GM12872 (cell line): ENCODE results near the gene ENOPH1.

Experiments used
- TF ChIP-seq, protein P1 (sequence below): IDR thresholded peaks from 3 replicates; pipeline ENCODE4 v1.5.1; 2011; ENCODE audit warnings: low read depth, mild to moderate bottlenecking, low read length, moderate library complexity; ENCODE audit not compliant: insufficient read depth

The ENOPH1 gene

DNA sequence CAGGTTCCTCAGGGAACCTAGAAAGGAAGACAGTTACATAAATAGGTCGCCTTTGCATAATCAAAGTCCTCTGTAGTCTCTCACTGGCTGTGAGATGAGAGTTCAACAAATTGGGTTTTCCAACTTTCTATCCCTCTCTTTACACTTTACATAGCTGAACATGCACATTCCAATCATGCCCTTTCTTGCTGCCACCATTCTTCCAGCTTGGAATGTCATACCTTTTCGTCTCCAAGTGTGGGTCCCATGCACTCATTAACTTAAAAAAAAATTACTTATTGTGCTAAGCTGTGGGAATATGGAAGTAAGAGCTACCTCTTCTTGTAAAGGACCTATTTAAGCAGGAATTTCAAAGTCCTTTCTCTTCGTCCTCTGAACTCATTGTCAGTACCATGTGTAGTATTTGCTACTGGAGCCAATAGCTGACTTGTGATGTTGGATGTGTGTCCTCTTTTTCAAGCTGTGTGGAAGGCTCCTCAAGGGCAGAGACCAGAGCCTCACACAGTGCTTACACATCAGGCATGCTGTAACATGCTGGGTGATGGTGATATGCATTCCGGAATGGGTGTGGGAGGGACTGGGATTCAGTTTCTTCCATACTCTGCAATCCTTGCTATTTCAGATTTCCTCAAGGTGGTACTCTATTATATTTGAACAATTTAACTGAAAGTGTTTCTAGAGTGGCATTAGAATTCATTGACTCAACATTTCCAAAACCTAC is 7.1 kb downstream of the ENOPH1 start:
- TF ChIP-seq, protein P1, sequence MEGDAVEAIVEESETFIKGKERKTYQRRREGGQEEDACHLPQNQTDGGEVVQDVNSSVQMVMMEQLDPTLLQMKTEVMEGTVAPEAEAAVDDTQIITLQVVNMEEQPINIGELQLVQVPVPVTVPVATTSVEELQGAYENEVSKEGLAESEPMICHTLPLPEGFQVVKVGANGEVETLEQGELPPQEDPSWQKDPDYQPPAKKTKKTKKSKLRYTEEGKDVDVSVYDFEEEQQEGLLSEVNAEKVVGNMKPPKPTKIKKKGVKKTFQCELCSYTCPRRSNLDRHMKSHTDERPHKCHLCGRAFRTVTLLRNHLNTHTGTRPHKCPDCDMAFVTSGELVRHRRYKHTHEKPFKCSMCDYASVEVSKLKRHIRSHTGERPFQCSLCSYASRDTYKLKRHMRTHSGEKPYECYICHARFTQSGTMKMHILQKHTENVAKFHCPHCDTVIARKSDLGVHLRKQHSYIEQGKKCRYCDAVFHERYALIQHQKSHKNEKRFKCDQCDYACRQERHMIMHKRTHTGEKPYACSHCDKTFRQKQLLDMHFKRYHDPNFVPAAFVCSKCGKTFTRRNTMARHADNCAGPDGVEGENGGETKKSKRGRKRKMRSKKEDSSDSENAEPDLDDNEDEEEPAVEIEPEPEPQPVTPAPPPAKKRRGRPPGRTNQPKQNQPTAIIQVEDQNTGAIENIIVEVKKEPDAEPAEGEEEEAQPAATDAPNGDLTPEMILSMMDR: no peak

DNA sequence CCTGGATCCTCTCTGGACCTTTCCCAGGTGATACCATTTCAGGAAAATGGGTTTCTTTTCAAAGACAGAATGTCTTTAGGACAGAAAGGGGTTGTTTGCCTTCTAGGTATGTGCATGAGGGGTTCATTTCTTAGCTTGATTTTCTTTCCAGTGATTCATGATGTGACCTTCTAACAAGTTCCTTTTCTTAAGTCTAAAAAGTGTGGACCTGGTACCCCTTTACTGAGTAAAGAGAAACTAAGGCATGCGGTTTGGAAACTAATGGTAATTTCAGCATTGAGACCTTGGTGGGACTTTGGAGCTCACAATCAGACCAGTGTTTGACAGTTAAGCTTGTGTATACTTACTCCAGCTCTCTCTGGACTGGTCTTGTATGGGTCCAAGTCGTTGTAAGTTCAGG is 8.7 kb downstream of the ENOPH1 start:
- TF ChIP-seq, protein P1: no peak

DNA sequence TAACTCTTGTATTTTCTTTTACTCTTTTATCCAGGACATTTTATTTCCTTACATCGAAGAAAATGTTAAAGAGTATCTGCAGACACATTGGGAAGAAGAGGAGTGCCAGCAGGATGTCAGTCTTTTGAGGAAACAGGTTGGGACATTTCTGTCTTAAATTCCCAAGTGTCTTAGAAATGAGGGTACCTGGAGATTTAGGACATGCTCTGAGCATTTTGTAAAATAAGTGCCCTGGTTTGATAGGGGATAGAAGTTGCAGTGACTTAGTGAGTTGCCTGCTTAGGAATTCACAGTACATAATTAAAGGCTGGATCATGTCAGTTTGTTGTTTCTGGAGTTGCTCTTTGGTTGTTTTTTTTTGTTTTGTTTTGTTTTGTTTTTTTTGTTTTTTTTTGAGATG is 17.5 kb downstream of the ENOPH1 start:
- TF ChIP-seq, protein P1: no peak

DNA sequence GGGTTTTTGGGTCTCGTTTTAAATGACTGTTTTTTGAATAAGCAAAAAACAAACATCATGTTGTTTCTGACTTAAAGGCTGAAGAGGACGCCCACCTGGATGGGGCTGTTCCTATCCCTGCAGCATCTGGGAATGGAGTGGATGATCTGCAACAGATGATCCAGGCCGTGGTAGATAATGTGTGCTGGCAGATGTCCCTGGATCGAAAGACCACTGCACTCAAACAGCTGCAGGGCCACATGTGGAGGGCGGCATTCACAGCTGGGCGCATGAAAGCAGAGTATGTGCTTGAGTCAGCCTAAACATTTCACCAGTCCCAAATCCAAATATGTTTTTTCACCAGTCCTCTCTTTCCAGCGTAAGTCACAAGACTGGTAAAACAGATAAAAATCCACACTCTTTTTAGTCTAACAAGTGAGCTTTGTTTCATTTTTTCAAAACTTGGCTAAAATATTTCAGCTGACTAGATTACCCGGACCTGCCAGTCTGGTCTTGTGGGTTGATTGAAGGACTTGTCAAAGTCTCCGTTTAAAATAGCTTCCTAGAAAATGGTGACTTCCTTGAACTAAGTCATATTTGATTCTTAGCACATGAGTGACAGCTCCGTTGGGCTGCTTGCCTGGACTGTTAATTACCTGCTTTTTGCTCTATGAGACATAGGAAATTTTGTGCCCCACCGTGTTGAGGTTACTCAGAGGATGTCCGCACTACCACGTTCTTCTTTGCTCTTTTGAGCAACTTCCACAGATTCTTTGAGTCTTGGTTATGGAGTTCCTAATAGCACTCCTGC is 20.8 kb downstream of the ENOPH1 start:
- TF ChIP-seq, protein P1: no peak

DNA sequence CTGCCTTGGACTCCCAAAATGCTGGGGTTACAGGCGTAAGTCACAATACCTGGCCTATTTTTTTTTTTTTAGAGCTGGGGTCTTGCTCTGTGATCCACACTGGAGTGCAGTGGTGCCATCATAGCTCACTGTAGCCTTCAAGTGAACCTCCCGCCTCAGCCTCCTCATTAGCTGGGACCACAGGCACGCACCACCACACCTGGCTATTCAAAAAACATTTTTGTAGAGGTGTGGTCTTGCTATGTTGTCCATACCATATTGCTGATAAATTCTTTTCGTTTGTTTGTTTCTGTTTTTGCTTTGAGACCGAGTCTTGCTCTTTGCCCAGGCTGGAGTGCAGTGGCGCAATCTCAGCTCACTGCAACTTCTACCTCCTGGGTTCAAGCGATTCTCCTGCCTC is 21.6 kb downstream of the ENOPH1 start:
- TF ChIP-seq, protein P1: no peak

DNA sequence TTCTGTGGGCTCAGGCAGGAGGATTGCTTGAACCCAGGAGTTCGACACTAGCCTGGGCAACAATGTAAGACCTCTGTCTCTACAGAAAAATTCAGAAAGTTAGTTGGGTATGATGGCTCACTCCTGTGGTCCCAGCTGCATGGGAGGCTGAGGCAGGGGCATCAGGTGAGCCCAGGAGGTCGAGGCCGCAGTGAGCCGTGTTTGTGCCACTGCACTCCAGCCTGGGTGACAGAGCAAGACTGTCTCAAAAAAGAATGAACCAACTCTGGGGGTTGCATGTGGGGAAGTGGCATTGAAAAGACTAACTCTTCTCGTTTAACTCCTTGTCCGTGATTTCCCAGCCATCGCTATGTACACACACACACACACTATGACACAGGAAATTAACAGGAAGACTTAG is 26.9 kb downstream of the ENOPH1 start:
- TF ChIP-seq, protein P1: no peak

DNA sequence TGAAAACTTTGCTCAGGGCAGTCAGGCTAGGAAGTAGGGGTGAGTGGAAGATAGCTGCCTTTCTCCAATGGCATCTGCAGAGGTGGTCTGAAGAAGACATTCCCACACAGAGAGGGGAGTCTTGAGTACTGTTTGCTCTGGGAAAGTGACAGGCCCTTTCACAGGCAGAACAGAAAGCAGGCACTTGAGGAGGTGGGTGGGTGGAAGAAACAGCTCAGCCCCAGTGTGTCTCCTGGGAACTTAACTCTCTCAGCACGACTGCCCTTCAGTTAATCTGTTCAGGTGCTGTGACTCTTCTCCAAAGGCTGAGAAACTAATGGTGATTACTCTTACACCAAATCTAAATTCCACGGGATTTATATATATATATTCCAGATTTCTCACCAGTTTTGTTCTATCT is 28.3 kb downstream of the ENOPH1 start:
- TF ChIP-seq, protein P1: no peak
